Epithelial cell of proximal tubule (primary cell): Measurements from ENCODE around the gene CPA2. TPM values are rescaled to one million over a fixed set of nuclear protein-coding genes. Genes with fewer than 3 reads are reported as not detected.
"Not testable (repeated sequence)": the region's sequence is repeated elsewhere in the genome, so short reads cannot be mapped to it uniquely, and the experiment has no call there.

Source experiments
- DNase-seq: peaks from one replicate; pipeline ENCODE4 v3.0.0-alpha.2; 2011; ENCODE audit warnings: low read depth
- H3K4me3 ChIP-seq: 2 replicates; pipeline ENCODE4 v1.5.1; 2011; ENCODE audit warnings: low read depth, mild to moderate bottlenecking, low read length
- CTCF ChIP-seq: conservative IDR thresholded peaks from 2 replicates; pipeline ENCODE4 v1.5.1; 2012; ENCODE audit warnings: low read depth, mild to moderate bottlenecking, low read length
- total RNA-seq: library from RNA; depleted of rRNA; stranded (reverse); fragments of >200 nt; gene quantifications from 2 replicates; pipeline ENCODE4 v1.2.3, GENCODE V29; 2015

Gene CPA2
- total RNA-seq, 1 donor from 2014 or later = not detected

GRCh38 chr7:130226333-130226732 lies 40.3 kb upstream of the CPA2 start:
- DNase-seq = no peak

GRCh38 chr7:130227883-130228575 lies 38.6 kb upstream of the CPA2 start:
- no peak for TF ChIP-seq CTCF
- no peak overlapping the region for H3K4me3 ChIP-seq
- DNase-seq = no peak

More at GRCh38 chr7:130226333-130226732, 40.3 kb upstream of the CPA2 start:
- no peak overlapping the region for H3K4me3 ChIP-seq
- no peak for TF ChIP-seq CTCF

- TF ChIP-seq CTCF = no peak
- no peak for DNase-seq
Observed at GRCh38 chr7:130228840-130229502, 37.7 kb upstream of the CPA2 start.

GRCh38 chr7:130229981-130230380 lies 36.7 kb upstream of the CPA2 start:
- DNase-seq, H3K4me3 ChIP-seq: not testable (repeated sequence)

More at GRCh38 chr7:130228840-130229502, 37.7 kb upstream of the CPA2 start:
- no peak overlapping the region for H3K4me3 ChIP-seq

GRCh38 chr7:130231792-130232191 lies 34.9 kb upstream of the CPA2 start:
- no peak for DNase-seq
- H3K4me3 ChIP-seq = no peak overlapping the region
- no peak for TF ChIP-seq CTCF

- DNase-seq = no peak
- no peak overlapping the region for H3K4me3 ChIP-seq
- TF ChIP-seq CTCF = no peak
Observed at GRCh38 chr7:130232209-130232608, 34.5 kb upstream of the CPA2 start.

- no peak for DNase-seq
- TF ChIP-seq CTCF = no peak
- no peak overlapping the region for H3K4me3 ChIP-seq
Observed at GRCh38 chr7:130234078-130234477, 32.6 kb upstream of the CPA2 start.

GRCh38 chr7:130236361-130236760 lies 30.3 kb upstream of the CPA2 start:
- H3K4me3 ChIP-seq = not testable (repeated sequence)
- peak; percentile 29 for DNase-seq
